ENCODE measurements around the gene CACNG3. TPM values are rescaled to one million over a fixed set of nuclear protein-coding genes. Genes with fewer than 3 reads are reported as not detected.
A peak's percentile ranks its signal among the peaks of the same experiment; 100 is the strongest.
"Not testable (repeated sequence)": the region's sequence is repeated elsewhere in the genome, so short reads cannot be mapped to it uniquely, and the experiment has no call there.

CACNG3 gene
- total and polyA plus RNA-seq, 7 experiments from 2014 or later, result not detected

DNA sequence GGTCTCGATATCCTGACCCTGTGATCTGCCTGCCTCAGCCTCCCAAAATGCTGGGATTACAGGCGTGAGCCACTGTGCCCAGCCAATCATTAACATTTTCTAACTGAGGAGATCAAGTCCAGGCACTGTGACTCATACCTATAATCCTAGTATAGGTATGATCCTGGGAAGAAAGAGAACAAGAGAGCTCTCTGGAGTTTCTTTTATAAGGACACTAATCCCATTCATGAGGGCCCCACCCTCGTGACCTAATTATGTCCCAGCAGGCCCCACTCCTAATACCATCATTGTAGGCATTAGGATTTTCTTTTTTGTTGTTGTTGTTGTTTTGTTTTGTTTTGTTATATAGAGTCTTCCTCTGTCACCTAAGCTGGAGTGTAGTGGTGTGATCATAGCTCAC is 80.4 kb downstream of the CACNG3 start:
- no peaks in the 10 kb centered on the region for H3K4me1 ChIP-seq (ENCODE audit: control insufficient read depth in 2 of 2, insufficient read depth in 2 of 2, low read length in 2 of 2)
- H3K27me3 Mint-ChIP-seq, result peaks cover 0 to 17% (median 5%) of the 10 kb centered on the region in 5 donors
- ATAC-seq (no peak), DNase-seq (no peak)
- H3K27me3 ChIP-seq (ENCODE audit: control insufficient read depth in 2 of 2, insufficient read depth in 2 of 2, low read length in 2 of 2), result no peaks in the 10 kb centered on the region
- H3K36me3 ChIP-seq (ENCODE audit: control insufficient read depth in 2 of 3, insufficient read depth in 3 of 3, low read length in 3 of 3), result no peaks in the 10 kb centered on the region
- no peak overlapping the region for H3K4me3 ChIP-seq (ENCODE audit: low read length)
- no peaks in the 10 kb centered on the region for H3K36me3 Mint-ChIP-seq
- intact Hi-C loops (cut with micrococcal nuclease), result no loop called here
- H3K4me1 Mint-ChIP-seq, result no peaks in the 10 kb centered on the region
- ChIA-PET POLR2A (no interaction called here), CTCF (no interaction called here)
- H3K4me3 Mint-ChIP-seq, result no peak overlapping the region
- peaks cover 0 to 3% (median 0%) of the 10 kb centered on the region in 3 experiments for H3K9me3 ChIP-seq (ENCODE audit: control insufficient read depth in 2 of 3, low read length in 3 of 3)
- H3K27ac ChIP-seq (ENCODE audit: low read depth, low read length), result no peak overlapping the region
- H3K9me3 Mint-ChIP-seq, result peaks cover 0 to 12% (median 7%) of the 10 kb centered on the region in 11 donors
- H3K27ac Mint-ChIP-seq, result no peak overlapping the region

DNA sequence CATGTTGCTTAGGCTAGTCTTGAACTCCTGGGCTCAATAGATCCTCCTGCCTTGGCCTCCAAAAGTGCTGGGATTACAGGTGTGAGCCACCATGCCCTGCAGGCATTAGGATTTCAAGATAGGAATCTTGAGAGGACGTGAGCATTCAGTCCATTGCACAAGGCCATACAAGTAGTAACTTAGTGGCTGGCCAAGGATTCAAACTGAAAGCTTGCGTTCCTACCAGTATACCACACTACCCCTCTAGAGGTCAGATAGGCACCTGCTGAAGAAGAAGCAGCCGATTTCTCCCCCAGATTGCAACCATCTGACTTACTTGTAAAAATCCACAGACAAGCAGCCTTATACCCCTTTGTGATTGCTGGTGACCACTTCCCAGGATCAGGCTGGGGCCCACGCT is 80.9 kb downstream of the CACNG3 start:
- no peak for ATAC-seq
- no peaks in the 10 kb centered on the region for H3K36me3 ChIP-seq (ENCODE audit: control insufficient read depth in 2 of 3, insufficient read depth in 3 of 3, low read length in 3 of 3)
- POLR2A ChIA-PET, result no interaction called here
- DNase-seq, result no peak
- no peak overlapping the region for H3K27ac ChIP-seq (ENCODE audit: low read depth, low read length)
- Mint-ChIP-seq H3K27me3 (peaks cover 0 to 17% (median 5%) of the 10 kb centered on the region in 5 donors), H3K9me3 (peaks cover 0 to 12% (median 7%) of the 10 kb centered on the region in 11 donors), H3K4me3 (no peak overlapping the region), H3K4me1 (no peaks in the 10 kb centered on the region), H3K36me3 (no peaks in the 10 kb centered on the region), H3K27ac (no peak overlapping the region)
- intact Hi-C loops (cut with micrococcal nuclease), result no loop called here
- CTCF ChIA-PET, result no interaction called here
- no peaks in the 10 kb centered on the region for H3K4me1 ChIP-seq (ENCODE audit: control insufficient read depth in 2 of 2, insufficient read depth in 2 of 2, low read length in 2 of 2)
- peaks cover 0 to 3% (median 0%) of the 10 kb centered on the region in 3 experiments for H3K9me3 ChIP-seq (ENCODE audit: control insufficient read depth in 2 of 3, low read length in 3 of 3)
- H3K27me3 ChIP-seq (ENCODE audit: control insufficient read depth in 2 of 2, insufficient read depth in 2 of 2, low read length in 2 of 2), result no peaks in the 10 kb centered on the region
- no peak overlapping the region for H3K4me3 ChIP-seq (ENCODE audit: low read length)

DNA sequence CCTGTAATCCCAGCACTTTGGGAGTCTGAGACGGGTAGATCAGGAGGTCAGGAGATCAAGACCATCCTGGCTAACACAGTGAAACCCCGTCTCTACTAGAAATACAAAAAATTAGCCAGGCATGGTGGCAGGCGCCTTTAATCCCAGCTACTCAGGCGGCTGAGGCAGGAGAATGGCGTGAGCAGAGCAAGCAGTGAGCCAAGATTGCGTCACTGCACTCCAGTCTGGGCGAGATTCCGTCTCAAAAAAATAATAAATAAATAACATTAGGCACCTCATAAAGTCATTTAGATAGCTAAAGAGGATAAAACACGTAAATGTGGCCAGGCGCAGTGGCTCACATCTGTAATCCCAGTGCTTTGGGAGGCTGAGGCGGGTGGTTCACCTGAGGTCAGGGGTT is 87.7 kb downstream of the CACNG3 start:
- intact Hi-C loops (cut with micrococcal nuclease); H3K36me3 ChIP-seq (ENCODE audit: control insufficient read depth in 2 of 3, insufficient read depth in 3 of 3, low read length in 3 of 3); H3K4me3 ChIP-seq (ENCODE audit: low read length); POLR2A ChIA-PET; H3K4me1 Mint-ChIP-seq; CTCF ChIA-PET; DNase-seq; H3K4me3 Mint-ChIP-seq; H3K9me3 Mint-ChIP-seq; H3K27me3 ChIP-seq (ENCODE audit: control insufficient read depth in 2 of 2, insufficient read depth in 2 of 2, low read length in 2 of 2); ATAC-seq; H3K36me3 Mint-ChIP-seq; H3K4me1 ChIP-seq (ENCODE audit: control insufficient read depth in 2 of 2, insufficient read depth in 2 of 2, low read length in 2 of 2); H3K27ac Mint-ChIP-seq; H3K27ac ChIP-seq (ENCODE audit: low read depth, low read length); H3K9me3 ChIP-seq (ENCODE audit: control insufficient read depth in 2 of 3, low read length in 3 of 3): not testable (repeated sequence)
- H3K27me3 Mint-ChIP-seq, result peaks cover 0 to 33% (median 10%) of the 10 kb centered on the region in 5 donors

DNA sequence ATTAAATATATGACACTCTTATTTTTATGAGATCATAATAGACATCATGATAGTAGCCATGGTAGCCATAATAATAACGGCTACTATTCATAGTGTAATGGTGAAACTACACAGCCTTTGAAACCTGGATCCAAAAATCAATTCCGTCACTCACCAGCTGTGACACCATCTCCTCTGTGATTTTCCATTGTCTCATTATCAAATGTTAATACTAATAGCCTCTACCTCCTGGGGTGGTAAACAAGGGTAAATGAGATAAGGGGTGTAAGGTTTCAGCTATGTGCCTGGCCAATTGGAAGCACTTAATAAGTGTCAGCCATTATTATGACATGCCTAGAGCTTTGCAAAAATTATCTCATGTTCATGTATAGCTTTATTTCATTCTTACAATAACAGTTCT is 88.6 kb downstream of the CACNG3 start:
- no peak overlapping the region for H3K4me3 Mint-ChIP-seq
- H3K9me3 Mint-ChIP-seq, result peaks cover 0 to 2% (median 0%) of the 10 kb centered on the region in 11 donors
- no peak overlapping the region for H3K27ac ChIP-seq (ENCODE audit: low read depth, low read length)
- H3K36me3 Mint-ChIP-seq, result no peaks in the 10 kb centered on the region
- no peak overlapping the region for H3K27ac Mint-ChIP-seq
- H3K4me3 ChIP-seq (ENCODE audit: low read length), result no peak overlapping the region
- peaks cover 0 to 35% (median 14%) of the 10 kb centered on the region in 5 donors for H3K27me3 Mint-ChIP-seq
- intact Hi-C loops (cut with micrococcal nuclease), result no loop called here
- DNase-seq (no peak), ATAC-seq (no peak)
- H3K36me3 ChIP-seq (ENCODE audit: control insufficient read depth in 2 of 3, insufficient read depth in 3 of 3, low read length in 3 of 3), result no peaks in the 10 kb centered on the region
- ChIA-PET CTCF (no interaction called here), POLR2A (no interaction called here)
- no peaks in the 10 kb centered on the region for H3K9me3 ChIP-seq (ENCODE audit: control insufficient read depth in 2 of 3, low read length in 3 of 3)
- no peaks in the 10 kb centered on the region for H3K27me3 ChIP-seq (ENCODE audit: control insufficient read depth in 2 of 2, insufficient read depth in 2 of 2, low read length in 2 of 2)
- H3K4me1 Mint-ChIP-seq, result peaks cover 0 to 4% (median 0%) of the 10 kb centered on the region in 7 donors
- H3K4me1 ChIP-seq (ENCODE audit: control insufficient read depth in 2 of 2, insufficient read depth in 2 of 2, low read length in 2 of 2), result no peaks in the 10 kb centered on the region

DNA sequence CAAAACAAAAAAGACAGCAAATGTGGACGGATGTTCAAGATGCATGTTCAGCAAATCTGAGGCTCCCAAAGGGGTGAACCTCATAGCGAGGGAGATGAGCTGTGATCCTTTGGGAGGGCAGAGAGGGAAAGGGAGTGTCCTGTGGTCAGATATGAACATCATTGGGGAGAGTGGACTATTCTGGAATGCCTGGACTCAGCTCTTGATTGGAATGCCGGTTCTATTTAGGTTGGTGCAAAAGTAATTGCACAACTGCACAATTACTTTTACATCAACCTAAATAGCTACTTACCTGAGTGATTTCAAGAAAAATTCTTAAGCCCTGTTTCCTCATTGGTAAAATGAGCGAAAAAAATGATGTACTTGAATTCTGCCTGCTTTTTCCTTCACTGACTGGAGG is 89.6 kb downstream of the CACNG3 start:
- peaks cover 0 to 40% (median 13%) of the 10 kb centered on the region in 5 donors for H3K27me3 Mint-ChIP-seq
- Histone ChIP-seq H3K4me1 (ENCODE audit: control insufficient read depth in 2 of 2, insufficient read depth in 2 of 2, low read length in 2 of 2) (no peaks in the 10 kb centered on the region), H3K4me3 (ENCODE audit: low read length) (no peak overlapping the region), H3K36me3 (ENCODE audit: control insufficient read depth in 2 of 3, insufficient read depth in 3 of 3, low read length in 3 of 3) (no peaks in the 10 kb centered on the region), H3K27me3 (ENCODE audit: control insufficient read depth in 2 of 2, insufficient read depth in 2 of 2, low read length in 2 of 2) (no peaks in the 10 kb centered on the region), H3K27ac (ENCODE audit: low read depth, low read length) (no peak overlapping the region), H3K9me3 (ENCODE audit: control insufficient read depth in 2 of 3, low read length in 3 of 3) (no peaks in the 10 kb centered on the region)
- ATAC-seq, result no peak
- DNase-seq, result no peak
- no peak overlapping the region for H3K27ac Mint-ChIP-seq
- H3K4me1 Mint-ChIP-seq, result peaks cover 0 to 4% (median 0%) of the 10 kb centered on the region in 7 donors
- ChIA-PET CTCF (no interaction called here), POLR2A (no interaction called here)
- H3K9me3 Mint-ChIP-seq, result peaks cover 0 to 2% (median 0%) of the 10 kb centered on the region in 11 donors
- no peaks in the 10 kb centered on the region for H3K36me3 Mint-ChIP-seq
- H3K4me3 Mint-ChIP-seq, result no peak overlapping the region
- intact Hi-C loops (cut with micrococcal nuclease), result no loop called here

DNA sequence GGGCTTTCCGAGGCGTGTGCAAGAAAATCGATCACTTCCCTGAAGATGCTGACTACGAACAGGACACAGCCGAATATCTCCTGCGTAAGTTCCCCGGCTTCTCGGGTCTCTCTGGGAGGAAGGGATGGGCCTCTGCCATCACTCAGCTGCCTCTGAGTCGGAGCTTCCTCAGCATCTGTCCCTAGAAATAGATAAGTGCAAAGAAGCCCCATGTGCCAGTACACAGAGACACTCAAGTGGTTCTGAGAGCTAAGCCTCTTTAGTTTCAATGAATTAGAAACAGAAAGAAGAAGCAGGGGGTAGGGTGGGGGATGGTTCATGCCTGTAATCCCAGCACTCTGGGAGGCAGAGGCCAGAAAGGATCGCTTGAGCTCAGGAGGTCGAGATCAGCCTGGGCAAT is 90.6 kb downstream of the CACNG3 start:
- Mint-ChIP-seq H3K27ac (peak overlapping the region in 1 of 9 donors; percentile 5), H3K4me3 (no peak overlapping the region), H3K4me1 (peaks cover 0 to 4% (median 0%) of the 10 kb centered on the region in 7 donors), H3K36me3 (no peaks in the 10 kb centered on the region), H3K9me3 (peaks cover 0 to 2% (median 0%) of the 10 kb centered on the region in 11 donors), H3K27me3 (peaks cover 0 to 41% (median 14%) of the 10 kb centered on the region in 5 donors)
- intact Hi-C loops (cut with micrococcal nuclease), result no loop called here
- CTCF ChIA-PET, result no interaction called here
- no peaks in the 10 kb centered on the region for H3K4me1 ChIP-seq (ENCODE audit: control insufficient read depth in 2 of 2, insufficient read depth in 2 of 2, low read length in 2 of 2)
- no peaks in the 10 kb centered on the region for H3K27me3 ChIP-seq (ENCODE audit: control insufficient read depth in 2 of 2, insufficient read depth in 2 of 2, low read length in 2 of 2)
- POLR2A ChIA-PET, result no interaction called here
- no peaks in the 10 kb centered on the region for H3K36me3 ChIP-seq (ENCODE audit: control insufficient read depth in 2 of 3, insufficient read depth in 3 of 3, low read length in 3 of 3)
- no peak for DNase-seq
- ATAC-seq, result no peak
- no peak overlapping the region for H3K4me3 ChIP-seq (ENCODE audit: low read length)
- no peaks in the 10 kb centered on the region for H3K9me3 ChIP-seq (ENCODE audit: control insufficient read depth in 2 of 3, low read length in 3 of 3)
- H3K27ac ChIP-seq (ENCODE audit: low read depth, low read length), result no peak overlapping the region

DNA sequence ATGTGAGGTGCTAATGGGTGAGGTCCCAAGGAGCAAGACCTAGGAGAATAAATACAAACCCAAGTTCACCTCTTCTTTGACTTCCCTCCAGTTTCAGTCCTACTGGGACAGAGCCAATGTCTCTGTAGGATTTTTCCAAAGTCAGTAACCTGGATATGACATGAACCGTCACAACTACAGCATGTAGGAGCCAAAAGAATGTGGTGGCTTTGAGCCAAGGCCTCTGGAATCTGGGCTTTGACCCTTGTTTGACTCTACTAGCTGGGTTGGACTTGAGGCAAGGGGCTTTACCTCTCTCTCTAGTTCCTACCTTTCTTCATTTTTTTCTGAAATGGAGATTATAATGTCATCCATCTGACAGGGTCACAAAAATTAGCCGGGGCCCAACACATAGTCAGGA is 91.4 kb downstream of the CACNG3 start:
- H3K27ac ChIP-seq (ENCODE audit: low read depth, low read length), result no peak overlapping the region
- Mint-ChIP-seq H3K27ac (no peak overlapping the region), H3K36me3 (no peaks in the 10 kb centered on the region), H3K4me3 (no peak overlapping the region), H3K9me3 (peaks cover 0 to 2% (median 0%) of the 10 kb centered on the region in 11 donors), H3K4me1 (peaks cover 0 to 4% (median 0%) of the 10 kb centered on the region in 7 donors), H3K27me3 (peaks cover 0 to 38% (median 14%) of the 10 kb centered on the region in 5 donors)
- ATAC-seq (no peak), DNase-seq (no peak)
- no peaks in the 10 kb centered on the region for H3K9me3 ChIP-seq (ENCODE audit: control insufficient read depth in 2 of 3, low read length in 3 of 3)
- CTCF ChIA-PET, result no interaction called here
- POLR2A ChIA-PET, result no interaction called here
- intact Hi-C loops (cut with micrococcal nuclease), result no loop called here
- H3K4me1 ChIP-seq (ENCODE audit: control insufficient read depth in 2 of 2, insufficient read depth in 2 of 2, low read length in 2 of 2), result no peaks in the 10 kb centered on the region
- H3K27me3 ChIP-seq (ENCODE audit: control insufficient read depth in 2 of 2, insufficient read depth in 2 of 2, low read length in 2 of 2), result no peaks in the 10 kb centered on the region
- no peak overlapping the region for H3K4me3 ChIP-seq (ENCODE audit: low read length)
- H3K36me3 ChIP-seq (ENCODE audit: control insufficient read depth in 2 of 3, insufficient read depth in 3 of 3, low read length in 3 of 3), result no peaks in the 10 kb centered on the region
